GM12878 (cell line): Measurements from ENCODE around the gene LRRC47. TPM values are rescaled to one million over a fixed set of nuclear protein-coding genes. Genes with fewer than 3 reads are reported as not detected.

Experiments used
- ATAC-seq: fragments of 200-7000 bp; cut with Tn5 transposase; 3 replicates; pipeline ENCODE4 v1.9.1; 2020; ENCODE audit warnings: mild to moderate bottlenecking, moderate library complexity
- BruUV-seq: library from RNA; stranded (reverse); fragments of 400-500 nt; replicated peaks from 2 replicates; lab custom pipeline; 2021; lab: Mats Ljungman, UMichigan
- CTCF ChIA-PET: fragments of 300-600 bp; sonication (Branson Sonifier 250); formaldehyde crosslinking; extraction: SDS; loops from one replicate; lab custom pipeline; 2021; ENCODE audit warnings: inconsistent platforms; lab: Yijun Ruan, JAX
- POLR2A ChIA-PET: fragments of 350-600 bp; formaldehyde crosslinking; extraction: SDS; loops from one replicate; lab custom pipeline; 2021; ENCODE audit warnings: inconsistent platforms; lab: Charles Lee
- RAD21 ChIA-PET: fragments of 300-600 bp; sonication (Branson Sonifier 250); formaldehyde crosslinking; loops from one replicate; lab custom pipeline; 2023; ENCODE audit warnings: antibody characterized with exemption; ENCODE audit not compliant: unreplicated experiment; lab: Charles Lee
- SMC1A ChIA-PET: fragments of 300-600 bp; sonication (Branson Sonifier 250); formaldehyde crosslinking; loops from one replicate; lab custom pipeline; 2023; ENCODE audit not compliant: unreplicated experiment, uncharacterized antibody; lab: Charles Lee
- DNase-seq: peaks from one replicate; pipeline ENCODE4 v3.0.0-alpha.2; 2011; ENCODE audit warnings: low read depth, low spot score
- FAIRE-seq: peaks from 3 replicates; lab custom pipeline; 2011; peaks lifted over from hg19 to GRCh38; lab: Jason Lieb, UNC
- H2AFZ ChIP-seq: 2 replicates; pipeline ENCODE4 v1.6.0; 2011; ENCODE audit warnings: low read depth, low read length, control low read depth; ENCODE audit not compliant: control insufficient read depth
- H3K27ac ChIP-seq: 2 replicates; pipeline ENCODE4 v1.5.1; 2011; ENCODE audit warnings: control low read depth; ENCODE audit not compliant: control insufficient read depth, insufficient read depth
- H3K27me3 ChIP-seq, 2 experiments: replicated peaks in 1 of 2; 2 replicates each; pipeline versions ENCODE4 v1.6.0 to v1.6.1; 2011; ENCODE audit warnings: low read length in 1 of 2; ENCODE audit not compliant: control insufficient read depth in 2 of 2, insufficient read depth in 2 of 2
- H3K36me3 ChIP-seq, 2 experiments: 2 replicates each; pipeline ENCODE4 v1.5.1; 2011; ENCODE audit warnings: low read length in 1 of 2; ENCODE audit not compliant: control insufficient read depth in 2 of 2, insufficient read depth in 2 of 2
- H3K4me1 ChIP-seq: 2 replicates; pipeline ENCODE4 v1.6.1; 2011; ENCODE audit warnings: mild to moderate bottlenecking, low read length, moderate library complexity, mixed read lengths; ENCODE audit not compliant: control insufficient read depth, insufficient read depth
- H3K4me2 ChIP-seq: 2 replicates; pipeline ENCODE4 v1.6.0; 2011; ENCODE audit warnings: control low read depth; ENCODE audit not compliant: control insufficient read depth, insufficient read depth
- H3K4me3 ChIP-seq: fragments of 200-600 bp; sonication (generic); 2 replicates; pipeline ENCODE4 v1.5.1; 2016
- H3K79me2 ChIP-seq: 2 replicates; pipeline ENCODE4 v1.6.0; 2011; ENCODE audit warnings: low read length; ENCODE audit not compliant: control insufficient read depth, insufficient read depth
- H3K9ac ChIP-seq: 2 replicates; pipeline ENCODE4 v1.8.0; 2011; ENCODE audit warnings: low read length, control low read depth, mixed read lengths; ENCODE audit not compliant: control insufficient read depth, insufficient read depth
- H3K9me3 ChIP-seq: replicated peaks from 3 replicates; pipeline ENCODE4 v1.5.1; 2011; ENCODE audit warnings: mild to moderate bottlenecking, low read length; ENCODE audit not compliant: control insufficient read depth, insufficient read depth
- H4K20me1 ChIP-seq: 2 replicates; pipeline ENCODE4 v1.6.0; 2011; ENCODE audit not compliant: control insufficient read depth, insufficient read depth
- FOXM1 ChIP-seq: IDR thresholded peaks from 2 replicates; pipeline ENCODE4 v1.6.1; 2012; ENCODE audit warnings: low read depth, mild to moderate bottlenecking, inconsistent platforms, low read length, moderate library complexity
- PML ChIP-seq: IDR thresholded peaks from 2 replicates; pipeline ENCODE4 v1.6.1; 2012; ENCODE audit warnings: low read length, inconsistent platforms
- RFX5 ChIP-seq: IDR thresholded peaks from 2 replicates; pipeline ENCODE4 v1.6.1; 2011; ENCODE audit warnings: low read depth, low read length, improper control_type of control experiment
- ZZZ3 ChIP-seq: IDR thresholded peaks from 2 replicates; pipeline ENCODE4 v1.6.1; 2011; ENCODE audit warnings: low read depth; ENCODE audit not compliant: control insufficient read depth, insufficient read length
- WGBS: methylation state at CpG from one replicate; pipeline ENCODE4 v1.1.6; 2016; ENCODE audit warnings: low lambda C conversion rate; ENCODE audit not compliant: insufficient replicate concordance, insufficient coverage; ENCODE audit errors: missing lambda C conversion rate; 5-methylcytosine and 5-hydroxymethylcytosine counted together
- in situ Hi-C: fragments of 300-500 bp; cut with MboI; formaldehyde crosslinking; loops from 9 replicates; pipeline ENCODE4 v1.14.3; 2018; ENCODE audit warnings: mixed read lengths
- intact Hi-C: fragments of 100-400 bp; cut with micrococcal nuclease; formaldehyde crosslinking; loops from one replicate; pipeline ENCODE4 v1.14.2; 2022; ENCODE audit not compliant: unreplicated experiment
- polyA plus RNA-seq, 11 experiments: library from polyadenylated mRNA; depleted of rRNA in 4 of 11; unstranded in 6 of 11; stranded (reverse) in 5 of 11; fragments of >200 nt; fragmentation: Nextera tagmentation in 4 of 11; fragmentation: Illumina TruSeq in 1 of 11; extraction: Ambion mirVana in 4 of 11; extraction: Trizol in 1 of 11; gene quantifications; 1 replicate in 1 of 11; 2 replicates in 10 of 11; pipeline versions ENCODE4 v1.2.1 to v1.2.3, GENCODE V29; 2011 to 2016; ENCODE audit warnings: inconsistent platforms in 2 of 11, missing spikeins in 2 of 11, low read depth in 1 of 11
- total RNA-seq, 4 experiments: library from RNA; depleted of rRNA in 3 of 4; stranded (reverse); fragments of >200 nt in 3 of 4; fragmentation: Illumina TruSeq in 1 of 4; extraction: Trizol in 1 of 4; gene quantifications; 2 replicates each; pipeline versions ENCODE4 v1.2.1 to v1.2.3, GENCODE V29; 2013 to 2021
- TF ChIP-seq, protein P1 (sequence below): fragments of 450-650 bp; IDR thresholded peaks from 2 replicates; pipeline ENCODE4 v1.6.1; 2017; ENCODE audit warnings: mild to moderate bottlenecking, moderate library complexity
- TF ChIP-seq, protein P2 (sequence below): fragments of 450-650 bp; IDR thresholded peaks from 2 replicates; pipeline ENCODE4 v1.6.1; 2018; ENCODE audit warnings: mild to moderate bottlenecking, low read depth, moderate library complexity; ENCODE audit not compliant: partially characterized antibody
- TF ChIP-seq, protein P3 (sequence below): fragments of 450-650 bp; IDR thresholded peaks from 2 replicates; pipeline ENCODE4 v1.6.1; 2014; ENCODE audit warnings: mild to moderate bottlenecking

Gene LRRC47
- total and polyA plus RNA-seq, 10 of the 15 experiments (the other 5 are each of a cell fraction or from before 2014, with no cell fraction given) = 2.5 to 34.6 (median 18.2) TPM

DNA sequence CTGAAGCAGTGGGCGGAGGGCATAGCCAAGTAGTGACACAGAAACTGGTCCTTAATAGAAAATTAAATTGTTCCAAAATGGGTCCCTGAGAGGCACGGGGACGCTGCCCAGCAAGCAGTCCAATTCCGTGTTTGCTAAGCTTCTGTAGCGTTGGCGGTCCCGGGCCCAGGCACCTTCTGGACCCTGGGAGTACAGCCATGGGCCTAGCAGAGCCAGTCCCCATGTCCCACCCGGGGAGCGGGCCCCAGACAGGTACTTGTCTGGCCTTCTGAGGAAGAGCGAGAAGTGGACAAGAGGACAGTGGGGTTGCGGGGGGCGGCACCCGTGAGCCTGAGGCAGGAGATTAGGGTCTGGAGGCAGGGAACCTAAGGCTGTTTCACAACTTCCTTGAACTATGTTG lies 55.5 kb downstream of the LRRC47 start:
- CTCF ChIA-PET = no interaction called here
- RAD21 ChIA-PET = no interaction called here
- Histone ChIP-seq H3K36me3 (peaks cover 2 to 3% of the 10 kb centered on the region in 2 experiments; a peak in 3 of 4 replicates), H3K9ac (no peak overlapping the region), H3K9me3 (no peaks in the 10 kb centered on the region), H3K79me2 (no peaks in the 10 kb centered on the region), H3K4me3 (no peak overlapping the region), H3K4me1 (no peaks in the 10 kb centered on the region), H3K27me3 (no peaks in the 10 kb centered on the region), H2AFZ (no peak overlapping the region), H3K27ac (no peak overlapping the region)
- DNase-seq (no peak), ATAC-seq (no peak), FAIRE-seq (no peak)
- SMC1A ChIA-PET = no interaction called here
- WGBS = 94% methylated on average over 13 of the region's 13 CpGs
- POLR2A ChIA-PET = no interaction called here
- intact Hi-C loops = no loop called here
- BruUV-seq = no TSS peak
- in situ Hi-C loops = no loop called here
- no peak for TF ChIP-seq ZZZ3
- TF ChIP-seq, all 136 proteins: peak for 0
- no peaks in the 10 kb centered on the region for H4K20me1 ChIP-seq
- no peak overlapping the region for H3K4me2 ChIP-seq

DNA sequence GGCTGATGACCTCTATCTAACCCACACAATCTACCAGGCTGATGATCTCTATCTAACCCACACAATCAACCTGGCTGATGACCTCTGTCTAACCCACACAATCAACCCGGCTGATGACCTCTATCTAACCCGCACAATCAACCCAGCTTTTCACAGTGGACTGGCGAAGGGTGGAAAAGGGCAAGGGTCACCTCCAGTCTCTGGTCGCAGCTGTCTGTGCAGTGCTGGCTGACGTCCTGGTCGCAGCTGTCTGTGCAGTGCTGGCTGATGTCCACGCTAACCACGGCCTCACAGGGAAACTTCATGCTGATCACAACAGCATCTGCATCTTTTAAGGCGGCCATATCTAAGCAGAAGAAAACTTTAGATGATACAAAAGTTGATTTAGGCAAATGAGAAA lies 56.3 kb downstream of the LRRC47 start:
- no peaks in the 10 kb centered on the region for H3K4me1 ChIP-seq
- intact Hi-C loops = no loop called here
- TF ChIP-seq, protein P1, sequence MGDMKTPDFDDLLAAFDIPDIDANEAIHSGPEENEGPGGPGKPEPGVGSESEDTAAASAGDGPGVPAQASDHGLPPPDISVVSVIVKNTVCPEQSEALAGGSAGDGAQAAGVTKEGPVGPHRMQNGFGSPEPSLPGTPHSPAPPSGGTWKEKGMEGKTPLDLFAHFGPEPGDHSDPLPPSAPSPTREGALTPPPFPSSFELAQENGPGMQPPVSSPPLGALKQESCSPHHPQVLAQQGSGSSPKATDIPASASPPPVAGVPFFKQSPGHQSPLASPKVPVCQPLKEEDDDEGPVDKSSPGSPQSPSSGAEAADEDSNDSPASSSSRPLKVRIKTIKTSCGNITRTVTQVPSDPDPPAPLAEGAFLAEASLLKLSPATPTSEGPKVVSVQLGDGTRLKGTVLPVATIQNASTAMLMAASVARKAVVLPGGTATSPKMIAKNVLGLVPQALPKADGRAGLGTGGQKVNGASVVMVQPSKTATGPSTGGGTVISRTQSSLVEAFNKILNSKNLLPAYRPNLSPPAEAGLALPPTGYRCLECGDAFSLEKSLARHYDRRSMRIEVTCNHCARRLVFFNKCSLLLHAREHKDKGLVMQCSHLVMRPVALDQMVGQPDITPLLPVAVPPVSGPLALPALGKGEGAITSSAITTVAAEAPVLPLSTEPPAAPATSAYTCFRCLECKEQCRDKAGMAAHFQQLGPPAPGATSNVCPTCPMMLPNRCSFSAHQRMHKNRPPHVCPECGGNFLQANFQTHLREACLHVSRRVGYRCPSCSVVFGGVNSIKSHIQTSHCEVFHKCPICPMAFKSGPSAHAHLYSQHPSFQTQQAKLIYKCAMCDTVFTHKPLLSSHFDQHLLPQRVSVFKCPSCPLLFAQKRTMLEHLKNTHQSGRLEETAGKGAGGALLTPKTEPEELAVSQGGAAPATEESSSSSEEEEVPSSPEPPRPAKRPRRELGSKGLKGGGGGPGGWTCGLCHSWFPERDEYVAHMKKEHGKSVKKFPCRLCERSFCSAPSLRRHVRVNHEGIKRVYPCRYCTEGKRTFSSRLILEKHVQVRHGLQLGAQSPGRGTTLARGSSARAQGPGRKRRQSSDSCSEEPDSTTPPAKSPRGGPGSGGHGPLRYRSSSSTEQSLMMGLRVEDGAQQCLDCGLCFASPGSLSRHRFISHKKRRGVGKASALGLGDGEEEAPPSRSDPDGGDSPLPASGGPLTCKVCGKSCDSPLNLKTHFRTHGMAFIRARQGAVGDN = no peak
- TF ChIP-seq FOXM1 = no peak
- TF ChIP-seq RFX5 = no peak
- TF ChIP-seq, protein P2, sequence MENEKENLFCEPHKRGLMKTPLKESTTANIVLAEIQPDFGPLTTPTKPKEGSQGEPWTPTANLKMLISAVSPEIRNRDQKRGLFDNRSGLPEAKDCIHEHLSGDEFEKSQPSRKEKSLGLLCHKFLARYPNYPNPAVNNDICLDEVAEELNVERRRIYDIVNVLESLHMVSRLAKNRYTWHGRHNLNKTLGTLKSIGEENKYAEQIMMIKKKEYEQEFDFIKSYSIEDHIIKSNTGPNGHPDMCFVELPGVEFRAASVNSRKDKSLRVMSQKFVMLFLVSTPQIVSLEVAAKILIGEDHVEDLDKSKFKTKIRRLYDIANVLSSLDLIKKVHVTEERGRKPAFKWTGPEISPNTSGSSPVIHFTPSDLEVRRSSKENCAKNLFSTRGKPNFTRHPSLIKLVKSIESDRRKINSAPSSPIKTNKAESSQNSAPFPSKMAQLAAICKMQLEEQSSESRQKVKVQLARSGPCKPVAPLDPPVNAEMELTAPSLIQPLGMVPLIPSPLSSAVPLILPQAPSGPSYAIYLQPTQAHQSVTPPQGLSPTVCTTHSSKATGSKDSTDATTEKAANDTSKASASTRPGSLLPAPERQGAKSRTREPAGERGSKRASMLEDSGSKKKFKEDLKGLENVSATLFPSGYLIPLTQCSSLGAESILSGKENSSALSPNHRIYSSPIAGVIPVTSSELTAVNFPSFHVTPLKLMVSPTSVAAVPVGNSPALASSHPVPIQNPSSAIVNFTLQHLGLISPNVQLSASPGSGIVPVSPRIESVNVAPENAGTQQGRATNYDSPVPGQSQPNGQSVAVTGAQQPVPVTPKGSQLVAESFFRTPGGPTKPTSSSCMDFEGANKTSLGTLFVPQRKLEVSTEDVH = no peak
- TF ChIP-seq, protein P3, sequence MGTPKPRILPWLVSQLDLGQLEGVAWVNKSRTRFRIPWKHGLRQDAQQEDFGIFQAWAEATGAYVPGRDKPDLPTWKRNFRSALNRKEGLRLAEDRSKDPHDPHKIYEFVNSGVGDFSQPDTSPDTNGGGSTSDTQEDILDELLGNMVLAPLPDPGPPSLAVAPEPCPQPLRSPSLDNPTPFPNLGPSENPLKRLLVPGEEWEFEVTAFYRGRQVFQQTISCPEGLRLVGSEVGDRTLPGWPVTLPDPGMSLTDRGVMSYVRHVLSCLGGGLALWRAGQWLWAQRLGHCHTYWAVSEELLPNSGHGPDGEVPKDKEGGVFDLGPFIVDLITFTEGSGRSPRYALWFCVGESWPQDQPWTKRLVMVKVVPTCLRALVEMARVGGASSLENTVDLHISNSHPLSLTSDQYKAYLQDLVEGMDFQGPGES = no peak
- TF ChIP-seq PML = no peak

More for the DNA sequence above, 56.3 kb downstream of the LRRC47 start:
- POLR2A ChIA-PET = no interaction called here
- RAD21 ChIA-PET = no interaction called here
- 89% methylated on average over 9 of the region's 9 CpGs for WGBS
- Histone ChIP-seq H3K9me3 (no peaks in the 10 kb centered on the region), H3K79me2 (no peaks in the 10 kb centered on the region), H3K9ac (no peak overlapping the region), H4K20me1 (no peaks in the 10 kb centered on the region), H2AFZ (no peak overlapping the region), H3K4me3 (no peak overlapping the region), H3K4me2 (no peak overlapping the region), H3K27me3 (no peaks in the 10 kb centered on the region), H3K36me3 (peaks cover 2 to 3% of the 10 kb centered on the region in 2 experiments; a peak in 3 of 4 replicates), H3K27ac (no peak overlapping the region)
- SMC1A ChIA-PET = no interaction called here
- CTCF ChIA-PET = no interaction called here
- in situ Hi-C loops = no loop called here
- no peak for ATAC-seq
- no peak for DNase-seq
- FAIRE-seq = no peak
- no TSS peak for BruUV-seq
